Type B pancreatic cell (in vitro differentiated cells): ENCODE data around the gene SHROOM3. TPM values are rescaled to one million over a fixed set of nuclear protein-coding genes. Genes with fewer than 3 reads are reported as not detected.
"Not testable (repeated sequence)": the region's sequence is repeated elsewhere in the genome, so short reads cannot be mapped to it uniquely, and the experiment has no call there.

Source experiments
- DNase-seq: peaks from one replicate; pipeline ENCODE4 v3.0.0; 2021; ENCODE audit warnings: mixed read lengths; ENCODE audit not compliant: unreplicated experiment; ENCODE audit errors: extremely low spot score
- H3K27ac Mint-ChIP-seq: 2 replicates; pipeline ENCODE4 v1.8.0; 2021; ENCODE audit warnings: mild to moderate bottlenecking, mixed read lengths
- H3K27me3 Mint-ChIP-seq: 2 replicates; pipeline ENCODE4 v1.8.0; 2021; ENCODE audit warnings: mixed read lengths
- H3K36me3 Mint-ChIP-seq: 2 replicates; pipeline ENCODE4 v1.8.0; 2021; ENCODE audit warnings: mixed read lengths
- H3K4me1 Mint-ChIP-seq: one replicate; pipeline ENCODE4 v1.8.0; 2021; ENCODE audit warnings: mixed read lengths; ENCODE audit not compliant: unreplicated experiment
- H3K4me3 Mint-ChIP-seq: 2 replicates; pipeline ENCODE4 v1.8.0; 2021; ENCODE audit warnings: mild to moderate bottlenecking, mixed read lengths
- H3K9me3 Mint-ChIP-seq: 2 replicates; pipeline ENCODE4 v1.8.0; 2021; ENCODE audit warnings: mixed read lengths
- total RNA-seq: library from RNA; stranded (reverse); gene quantifications from 2 replicates; pipeline ENCODE4 v1.2.1, GENCODE V29; 2021; ENCODE audit warnings: low replicate concordance
- TF ChIP-seq, protein P1 (sequence below): fragments of 200-600 bp; sonication (generic); conservative IDR thresholded peaks from 2 replicates; pipeline ENCODE4 v1.5.0; 2021; ENCODE audit warnings: antibody characterized with exemption, mild to moderate bottlenecking

SHROOM3 gene
- total RNA-seq, 1 donor from 2014 or later, result 38.6 TPM

DNA sequence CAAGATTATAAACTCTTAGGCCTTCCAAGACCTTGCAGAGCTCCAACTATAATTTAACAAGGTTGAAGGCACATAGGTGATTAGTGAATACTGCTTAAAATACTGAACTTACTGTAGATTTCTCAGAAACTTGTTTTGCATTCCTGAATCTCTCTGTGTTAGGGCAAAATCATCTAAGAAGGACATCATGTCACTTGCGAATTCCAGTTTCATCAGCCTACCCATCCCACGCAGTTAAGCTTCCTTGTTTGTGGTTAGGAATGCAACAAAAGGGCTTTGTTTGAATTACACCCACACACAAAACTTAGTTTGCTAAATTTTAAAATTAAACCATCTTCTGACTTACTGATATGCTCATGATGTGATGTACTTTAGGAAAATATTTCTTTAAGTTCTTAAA lies 288.9 kb downstream of the SHROOM3 start:
- H3K36me3 Mint-ChIP-seq, result peaks cover 24% of the 10 kb centered on the region
- H3K27ac Mint-ChIP-seq, result no peak overlapping the region
- H3K4me3 Mint-ChIP-seq, result no peak overlapping the region
- H3K27me3 Mint-ChIP-seq, result no peaks in the 10 kb centered on the region
- DNase-seq, result no peak
- TF ChIP-seq, protein P1, sequence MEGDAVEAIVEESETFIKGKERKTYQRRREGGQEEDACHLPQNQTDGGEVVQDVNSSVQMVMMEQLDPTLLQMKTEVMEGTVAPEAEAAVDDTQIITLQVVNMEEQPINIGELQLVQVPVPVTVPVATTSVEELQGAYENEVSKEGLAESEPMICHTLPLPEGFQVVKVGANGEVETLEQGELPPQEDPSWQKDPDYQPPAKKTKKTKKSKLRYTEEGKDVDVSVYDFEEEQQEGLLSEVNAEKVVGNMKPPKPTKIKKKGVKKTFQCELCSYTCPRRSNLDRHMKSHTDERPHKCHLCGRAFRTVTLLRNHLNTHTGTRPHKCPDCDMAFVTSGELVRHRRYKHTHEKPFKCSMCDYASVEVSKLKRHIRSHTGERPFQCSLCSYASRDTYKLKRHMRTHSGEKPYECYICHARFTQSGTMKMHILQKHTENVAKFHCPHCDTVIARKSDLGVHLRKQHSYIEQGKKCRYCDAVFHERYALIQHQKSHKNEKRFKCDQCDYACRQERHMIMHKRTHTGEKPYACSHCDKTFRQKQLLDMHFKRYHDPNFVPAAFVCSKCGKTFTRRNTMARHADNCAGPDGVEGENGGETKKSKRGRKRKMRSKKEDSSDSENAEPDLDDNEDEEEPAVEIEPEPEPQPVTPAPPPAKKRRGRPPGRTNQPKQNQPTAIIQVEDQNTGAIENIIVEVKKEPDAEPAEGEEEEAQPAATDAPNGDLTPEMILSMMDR, result no peak
- H3K9me3 Mint-ChIP-seq, result no peaks in the 10 kb centered on the region
- peaks cover 38% of the 10 kb centered on the region for H3K4me1 Mint-ChIP-seq

DNA sequence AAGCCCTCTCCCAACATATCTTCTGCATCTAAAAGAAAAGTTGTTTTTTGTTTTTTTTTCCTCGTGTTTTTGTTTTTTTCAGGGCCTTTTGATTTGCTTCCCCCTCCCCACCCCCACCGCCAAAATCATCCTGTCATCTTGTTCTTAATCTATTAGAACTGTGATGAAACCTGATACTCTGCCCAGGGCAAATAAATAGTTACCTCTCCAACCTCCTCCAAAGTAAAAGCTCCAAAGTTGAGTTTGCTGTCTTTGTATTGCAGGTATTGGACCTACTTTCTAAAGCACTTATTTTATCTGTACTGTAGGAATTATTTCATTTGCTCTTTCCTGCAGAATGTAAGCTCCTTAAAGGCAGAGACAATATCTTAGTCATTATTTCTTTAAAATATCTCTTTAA lies 290.0 kb downstream of the SHROOM3 start:
- DNase-seq, result no peak
- H3K4me3 Mint-ChIP-seq, result no peak overlapping the region
- H3K4me1 Mint-ChIP-seq, result peaks cover 42% of the 10 kb centered on the region
- TF ChIP-seq, protein P1, result no peak
- H3K9me3 Mint-ChIP-seq, result no peaks in the 10 kb centered on the region
- H3K27me3 Mint-ChIP-seq, result no peaks in the 10 kb centered on the region
- H3K27ac Mint-ChIP-seq, result no peak overlapping the region
- peaks cover 24% of the 10 kb centered on the region for H3K36me3 Mint-ChIP-seq

DNA sequence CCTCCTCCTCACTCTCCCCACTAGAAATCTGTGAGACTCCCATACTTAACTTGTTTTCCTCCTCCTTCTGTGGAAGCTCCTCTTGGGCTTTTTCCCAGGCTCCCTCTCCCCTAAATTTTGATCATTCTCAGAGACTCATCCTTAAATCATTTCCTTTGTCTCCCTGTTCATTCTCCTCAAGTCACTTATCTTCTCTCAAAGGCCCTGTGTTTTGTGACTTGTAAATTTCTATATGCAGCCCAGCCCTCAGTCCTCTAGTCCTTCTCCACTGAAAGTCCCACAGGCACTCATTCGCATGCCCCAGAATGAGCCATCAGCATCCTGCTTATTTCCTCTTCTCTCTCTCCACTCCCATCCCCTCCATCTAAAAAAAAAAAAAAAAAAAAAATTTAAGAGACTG lies 291.1 kb downstream of the SHROOM3 start:
- no peaks in the 10 kb centered on the region for H3K27me3 Mint-ChIP-seq
- peaks cover 26% of the 10 kb centered on the region for H3K36me3 Mint-ChIP-seq
- H3K4me3 Mint-ChIP-seq, result no peak overlapping the region
- no peak for DNase-seq
- peak overlapping the region; percentile 35 for H3K27ac Mint-ChIP-seq
- no peaks in the 10 kb centered on the region for H3K9me3 Mint-ChIP-seq
- peaks cover 45% of the 10 kb centered on the region for H3K4me1 Mint-ChIP-seq
- TF ChIP-seq, protein P1, result no peak

DNA sequence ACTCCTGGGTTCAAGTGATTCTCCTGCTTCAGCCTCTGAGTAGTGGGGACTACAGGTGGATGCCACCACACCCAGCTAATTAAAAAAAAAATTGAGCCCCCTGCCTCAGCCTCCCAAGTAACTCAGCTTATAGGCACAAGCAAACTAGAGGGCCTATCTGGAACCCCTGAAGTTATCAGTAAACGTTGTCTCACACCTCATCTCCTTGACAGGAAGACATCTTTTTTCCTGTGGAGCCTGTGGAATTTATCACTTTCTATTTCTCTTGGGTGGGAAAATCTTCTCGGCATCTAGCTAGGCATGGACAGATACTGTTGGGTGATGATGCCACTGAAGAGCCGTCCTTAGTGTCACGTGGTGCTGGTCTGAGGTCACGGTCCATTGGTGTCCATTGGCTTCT lies 291.6 kb downstream of the SHROOM3 start:
- Mint-ChIP-seq H3K9me3 (no peaks in the 10 kb centered on the region), H3K27me3 (no peaks in the 10 kb centered on the region), H3K27ac (no peak overlapping the region), H3K4me1 (peaks cover 45% of the 10 kb centered on the region), H3K36me3 (peaks cover 24% of the 10 kb centered on the region), H3K4me3 (no peak overlapping the region)
- no peak for DNase-seq
- TF ChIP-seq, protein P1, result no peak

DNA sequence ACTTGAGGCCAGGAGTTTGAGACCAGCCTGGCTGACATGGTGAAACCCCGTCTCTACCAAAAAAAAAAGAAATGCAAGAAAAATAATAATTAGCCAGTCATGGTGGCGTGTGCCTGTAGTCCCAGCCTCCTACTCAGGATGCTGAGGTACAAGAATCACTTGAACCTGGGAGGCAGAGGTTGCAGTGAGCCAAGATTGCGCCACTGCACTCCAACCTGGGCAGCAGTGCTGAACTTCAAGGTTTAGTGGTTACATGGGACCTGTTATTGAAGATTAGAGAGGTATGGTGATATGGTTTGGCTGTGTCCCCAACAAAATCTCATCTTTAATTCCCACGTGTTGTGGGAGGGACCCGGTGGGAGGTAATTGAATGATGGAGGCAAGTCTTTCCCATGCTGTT lies 292.9 kb downstream of the SHROOM3 start:
- H3K27me3 Mint-ChIP-seq, H3K4me3 Mint-ChIP-seq, DNase-seq, H3K9me3 Mint-ChIP-seq, H3K27ac Mint-ChIP-seq: not testable (repeated sequence)
- H3K36me3 Mint-ChIP-seq, result peaks cover 24% of the 10 kb centered on the region
- H3K4me1 Mint-ChIP-seq, result peaks cover 45% of the 10 kb centered on the region

DNA sequence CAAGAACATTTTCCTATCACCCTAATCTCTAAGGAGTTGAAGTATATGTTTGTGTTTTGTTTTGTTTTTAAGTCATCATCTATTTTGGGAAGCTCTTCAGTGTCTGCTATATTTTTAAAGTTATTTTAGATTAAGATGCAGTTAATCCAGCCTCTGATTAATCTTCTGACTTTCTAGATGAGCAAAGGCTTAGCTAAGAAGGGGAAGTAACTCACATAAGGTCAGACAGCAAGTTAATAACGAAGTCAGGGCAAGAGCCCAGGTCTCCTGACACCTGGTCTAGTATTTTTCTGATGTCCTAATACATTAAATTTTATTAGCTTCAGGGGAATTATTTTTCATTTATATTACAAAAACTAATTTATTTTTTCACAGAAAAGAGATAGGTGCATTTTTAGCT lies 294.4 kb downstream of the SHROOM3 start:
- H3K27ac Mint-ChIP-seq, result no peak overlapping the region
- H3K4me3 Mint-ChIP-seq, result no peak overlapping the region
- no peak for DNase-seq

More for the DNA sequence above, 294.4 kb downstream of the SHROOM3 start:
- H3K4me1 Mint-ChIP-seq, result peaks cover 40% of the 10 kb centered on the region
- H3K9me3 Mint-ChIP-seq, result no peaks in the 10 kb centered on the region
- TF ChIP-seq, protein P1, result no peak
- H3K27me3 Mint-ChIP-seq, result no peaks in the 10 kb centered on the region
- peaks cover 24% of the 10 kb centered on the region for H3K36me3 Mint-ChIP-seq
